AG08395 (cell line): Measurements from ENCODE around the gene SPON1.
"Not testable (repeated sequence)": the region's sequence is repeated elsewhere in the genome, so short reads cannot be mapped to it uniquely, and the experiment has no call there.

Experiments
- DNase-seq: peaks from one replicate; pipeline ENCODE4 v3.0.0; 2012; ENCODE audit warnings: mixed read lengths, low spot score

SPON1 gene

GRCh38 chr11:14089690-14090462, 127.4 kb downstream of the SPON1 start:
- DNase-seq: no peak

GRCh38 chr11:14090631-14091030, 128.1 kb downstream of the SPON1 start:
- not testable (repeated sequence) for DNase-seq

- DNase-seq: no peak
These were observed 130.5 kb downstream of the SPON1 start for GRCh38 chr11:14093065-14093464.

- DNase-seq: no peak
These were observed 132.0 kb downstream of the SPON1 start for GRCh38 chr11:14094481-14095037.

- peak; percentile 7 for DNase-seq
These were observed 133.4 kb downstream of the SPON1 start for GRCh38 chr11:14095882-14096281.

- DNase-seq: no peak
These were observed 134.1 kb downstream of the SPON1 start for GRCh38 chr11:14096606-14097005.

GRCh38 chr11:14101388-14101787, 138.9 kb downstream of the SPON1 start:
- no peak for DNase-seq

GRCh38 chr11:14102766-14103165, 140.2 kb downstream of the SPON1 start:
- no peak for DNase-seq

GRCh38 chr11:14105446-14105845, 142.9 kb downstream of the SPON1 start:
- no peak for DNase-seq

- DNase-seq: no peak
These were observed 144.0 kb downstream of the SPON1 start for GRCh38 chr11:14106303-14107049.

GRCh38 chr11:14107050-14107430, 144.5 kb downstream of the SPON1 start:
- DNase-seq: no peak

GRCh38 chr11:14109742-14110141, 147.2 kb downstream of the SPON1 start:
- DNase-seq: no peak

GRCh38 chr11:14110629-14111028, 148.1 kb downstream of the SPON1 start:
- DNase-seq: no peak

GRCh38 chr11:14111496-14111895, 149.0 kb downstream of the SPON1 start:
- DNase-seq: no peak

- no peak for DNase-seq
These were observed 150.2 kb downstream of the SPON1 start for GRCh38 chr11:14112721-14113120.

GRCh38 chr11:14114269-14114668, 151.7 kb downstream of the SPON1 start:
- DNase-seq: no peak

- no peak for DNase-seq
These were observed 152.3 kb downstream of the SPON1 start for GRCh38 chr11:14114786-14115185.

GRCh38 chr11:14117632-14118031, 155.1 kb downstream of the SPON1 start:
- no peak for DNase-seq

- no peak for DNase-seq
These were observed 155.5 kb downstream of the SPON1 start for GRCh38 chr11:14118072-14118471.

GRCh38 chr11:14119357-14119756, 156.8 kb downstream of the SPON1 start:
- DNase-seq: peak; percentile 8

GRCh38 chr11:14124350-14124749, 161.8 kb downstream of the SPON1 start:
- DNase-seq: no peak

GRCh38 chr11:14124886-14125285, 162.4 kb downstream of the SPON1 start:
- DNase-seq: no peak

- DNase-seq: no peak
These were observed 163.0 kb downstream of the SPON1 start for GRCh38 chr11:14125529-14125928.
